Ovary (tissue), 3 donors: ENCODE measurements around the gene ANKRD30BL.
"Not testable (repeated sequence)": the region's sequence is repeated elsewhere in the genome, so short reads cannot be mapped to it uniquely, and the experiment has no call there.

Experiments
- EP300 ChIP-seq: sonication (generic); formaldehyde crosslinking; IDR thresholded peaks from one replicate; pipeline ENCODE4 v1.6.1; 2017; ENCODE audit warnings: antibody characterized with exemption
- POLR2A ChIP-seq: fragments of 450-650 bp; IDR thresholded peaks from one replicate; pipeline ENCODE4 v1.6.1; 2017; ENCODE audit warnings: antibody characterized with exemption, mild to moderate bottlenecking, moderate library complexity
- TF ChIP-seq, protein P1 (sequence below), 3 donors: fragments of 450-650 bp in 2 of 3; fragments of 200-600 bp in 1 of 3; IDR thresholded peaks; one replicate each; pipeline versions ENCODE4 v1.5.1 to v1.8.0; 2016 to 2022; ENCODE audit warnings: antibody characterized with exemption in 3 of 3, mild to moderate bottlenecking in 1 of 3
- donor health status: DM: no; HTN: no; CAD: no.

DNA sequence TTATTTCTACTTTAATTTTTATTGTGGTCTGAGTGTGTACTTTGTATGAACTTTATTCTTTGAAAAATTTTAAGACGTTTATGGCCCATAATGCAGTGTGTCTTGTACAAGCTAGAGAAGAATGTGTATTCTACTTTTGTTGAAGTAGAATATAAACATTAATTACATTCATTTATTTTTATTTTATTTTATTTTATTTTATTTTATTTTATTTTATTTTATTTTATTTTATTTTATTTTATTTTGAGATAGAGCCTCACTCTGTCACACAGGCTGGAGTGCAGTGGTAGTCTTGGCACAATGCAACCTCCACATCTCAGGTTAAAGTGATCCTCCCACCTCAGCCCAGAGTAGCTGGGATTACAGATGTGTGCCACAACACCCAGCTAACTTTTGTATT lies 5.3 kb upstream of the ANKRD30BL start:
- TF ChIP-seq, protein P1, sequence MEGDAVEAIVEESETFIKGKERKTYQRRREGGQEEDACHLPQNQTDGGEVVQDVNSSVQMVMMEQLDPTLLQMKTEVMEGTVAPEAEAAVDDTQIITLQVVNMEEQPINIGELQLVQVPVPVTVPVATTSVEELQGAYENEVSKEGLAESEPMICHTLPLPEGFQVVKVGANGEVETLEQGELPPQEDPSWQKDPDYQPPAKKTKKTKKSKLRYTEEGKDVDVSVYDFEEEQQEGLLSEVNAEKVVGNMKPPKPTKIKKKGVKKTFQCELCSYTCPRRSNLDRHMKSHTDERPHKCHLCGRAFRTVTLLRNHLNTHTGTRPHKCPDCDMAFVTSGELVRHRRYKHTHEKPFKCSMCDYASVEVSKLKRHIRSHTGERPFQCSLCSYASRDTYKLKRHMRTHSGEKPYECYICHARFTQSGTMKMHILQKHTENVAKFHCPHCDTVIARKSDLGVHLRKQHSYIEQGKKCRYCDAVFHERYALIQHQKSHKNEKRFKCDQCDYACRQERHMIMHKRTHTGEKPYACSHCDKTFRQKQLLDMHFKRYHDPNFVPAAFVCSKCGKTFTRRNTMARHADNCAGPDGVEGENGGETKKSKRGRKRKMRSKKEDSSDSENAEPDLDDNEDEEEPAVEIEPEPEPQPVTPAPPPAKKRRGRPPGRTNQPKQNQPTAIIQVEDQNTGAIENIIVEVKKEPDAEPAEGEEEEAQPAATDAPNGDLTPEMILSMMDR (IDR thresholded peaks at IDR 0.05): not testable (repeated sequence)
- TF ChIP-seq EP300, POLR2A: not testable (repeated sequence)
